ENCODE measurements around the gene DTX2.
"Not testable (repeated sequence)": the region's sequence is repeated elsewhere in the genome, so short reads cannot be mapped to it uniquely, and the experiment has no call there.

The DTX2 gene

GRCh38 chr7:76504351-76505167 is 43.0 kb downstream of the DTX2 start:
- H3K9me3 ChIP-seq (ENCODE audit: control insufficient read depth in 1 of 2, low read length in 2 of 2); H3K9ac ChIP-seq (ENCODE audit: low read depth in 1 of 2, low read length in 2 of 2); H3K4me1 ChIP-seq (ENCODE audit: control insufficient read depth in 1 of 2, insufficient read depth in 2 of 2, low read length in 2 of 2); H3K27ac ChIP-seq (ENCODE audit: low read depth, low read length); H3K27me3 ChIP-seq (ENCODE audit: control insufficient read depth in 1 of 2, insufficient read depth in 2 of 2, low read length in 2 of 2); H3K4me3 ChIP-seq (ENCODE audit: low read depth in 1 of 2, low read length in 2 of 2): not testable (repeated sequence)
- peaks cover 2 to 18% of the 10 kb centered on the region in 2 donors for H3K36me3 ChIP-seq (ENCODE audit: control insufficient read depth in 1 of 2, insufficient read depth in 2 of 2, low read length in 2 of 2)

GRCh38 chr7:76505168-76506080 is 43.9 kb downstream of the DTX2 start:
- Histone ChIP-seq H3K27ac (ENCODE audit: low read depth, low read length) (no peak overlapping the region), H3K9ac (ENCODE audit: low read depth in 1 of 2, low read length in 2 of 2) (no peak overlapping the region), H3K4me1 (ENCODE audit: control insufficient read depth in 1 of 2, insufficient read depth in 2 of 2, low read length in 2 of 2) (no peaks in the 10 kb centered on the region), H3K36me3 (ENCODE audit: control insufficient read depth in 1 of 2, insufficient read depth in 2 of 2, low read length in 2 of 2) (peaks cover 2 to 18% of the 10 kb centered on the region in 2 donors), H3K9me3 (ENCODE audit: control insufficient read depth in 1 of 2, low read length in 2 of 2) (no peaks in the 10 kb centered on the region), H3K4me3 (ENCODE audit: low read depth in 1 of 2, low read length in 2 of 2) (no peak overlapping the region), H3K27me3 (ENCODE audit: control insufficient read depth in 1 of 2, insufficient read depth in 2 of 2, low read length in 2 of 2) (no peaks in the 10 kb centered on the region)

GRCh38 chr7:76506081-76506440 is 44.6 kb downstream of the DTX2 start:
- H3K27me3 ChIP-seq (ENCODE audit: control insufficient read depth in 1 of 2, insufficient read depth in 2 of 2, low read length in 2 of 2) = no peaks in the 10 kb centered on the region
- no peaks in the 10 kb centered on the region for H3K4me1 ChIP-seq (ENCODE audit: control insufficient read depth in 1 of 2, insufficient read depth in 2 of 2, low read length in 2 of 2)

GRCh38 chr7:76506643-76507042 is 45.1 kb downstream of the DTX2 start:
- H3K9ac ChIP-seq (ENCODE audit: low read depth in 1 of 2, low read length in 2 of 2); H3K4me3 ChIP-seq (ENCODE audit: low read depth in 1 of 2, low read length in 2 of 2); H3K27ac ChIP-seq (ENCODE audit: low read depth, low read length); H3K9me3 ChIP-seq (ENCODE audit: control insufficient read depth in 1 of 2, low read length in 2 of 2); H3K27me3 ChIP-seq (ENCODE audit: control insufficient read depth in 1 of 2, insufficient read depth in 2 of 2, low read length in 2 of 2); H3K4me1 ChIP-seq (ENCODE audit: control insufficient read depth in 1 of 2, insufficient read depth in 2 of 2, low read length in 2 of 2): not testable (repeated sequence)
- peaks cover 2 to 18% of the 10 kb centered on the region in 2 donors for H3K36me3 ChIP-seq (ENCODE audit: control insufficient read depth in 1 of 2, insufficient read depth in 2 of 2, low read length in 2 of 2)

More at GRCh38 chr7:76506081-76506440, 44.6 kb downstream of the DTX2 start:
- Histone ChIP-seq H3K27ac (ENCODE audit: low read depth, low read length) (no peak overlapping the region), H3K4me3 (ENCODE audit: low read depth in 1 of 2, low read length in 2 of 2) (no peak overlapping the region), H3K9ac (ENCODE audit: low read depth in 1 of 2, low read length in 2 of 2) (no peak overlapping the region), H3K9me3 (ENCODE audit: control insufficient read depth in 1 of 2, low read length in 2 of 2) (no peaks in the 10 kb centered on the region), H3K36me3 (ENCODE audit: control insufficient read depth in 1 of 2, insufficient read depth in 2 of 2, low read length in 2 of 2) (peaks cover 2 to 18% of the 10 kb centered on the region in 2 donors)

- Histone ChIP-seq H3K4me1 (ENCODE audit: control insufficient read depth in 1 of 2, insufficient read depth in 2 of 2, low read length in 2 of 2) (peaks cover 3% of the 10 kb centered on the region in 2 donors), H3K36me3 (ENCODE audit: control insufficient read depth in 1 of 2, insufficient read depth in 2 of 2, low read length in 2 of 2) (peaks cover 2 to 12% of the 10 kb centered on the region in 2 donors)
These were observed 46.4 kb downstream of the DTX2 start for GRCh38 chr7:76507723-76508406.

DNA sequence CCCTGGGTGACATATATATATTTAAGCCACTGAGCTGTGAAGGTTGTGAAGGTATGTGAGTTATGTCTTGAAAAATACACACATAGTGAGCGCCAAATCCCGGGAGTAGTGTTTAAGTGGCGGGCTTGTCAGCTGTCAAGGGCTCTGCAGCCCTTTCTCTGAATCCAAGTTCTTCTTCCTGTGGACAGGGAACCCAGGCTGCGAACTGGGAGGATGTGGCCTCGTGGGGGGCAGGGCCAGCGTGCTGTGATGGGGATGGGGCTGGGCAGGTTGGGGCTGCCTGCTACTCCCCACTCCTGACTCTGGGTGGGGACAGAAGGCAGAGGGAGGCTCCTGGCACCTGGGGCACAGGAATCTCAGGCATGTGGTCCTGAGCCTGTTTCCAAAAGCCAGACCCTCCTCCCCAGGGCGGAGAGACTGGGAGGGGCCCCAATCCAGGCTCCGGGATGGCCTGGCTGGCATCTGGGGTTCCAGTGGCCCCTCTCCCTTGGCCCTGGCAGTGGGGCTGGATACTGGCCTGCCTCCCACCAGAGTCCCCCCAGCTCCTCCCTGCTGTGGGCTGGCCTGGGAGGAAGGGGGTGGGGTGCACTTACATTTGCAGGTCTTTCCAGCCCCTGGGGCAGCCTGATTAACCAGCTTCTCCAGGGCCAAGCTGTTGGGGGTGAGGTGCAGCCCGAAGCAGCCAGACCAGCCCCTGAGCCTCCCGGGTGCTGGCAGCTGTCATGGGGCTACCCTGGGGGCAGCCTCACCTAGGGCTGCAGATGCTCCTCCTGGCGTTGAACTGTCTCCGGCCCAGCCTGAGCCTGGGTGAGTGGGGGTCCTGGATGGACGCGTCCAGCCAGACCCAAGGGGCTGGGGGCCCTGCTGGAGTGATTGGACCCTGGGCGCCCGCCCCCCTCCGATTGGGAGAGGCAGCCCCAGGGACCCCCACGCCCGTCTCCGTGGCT is 48.7 kb downstream of the DTX2 start, which contains the start of gene UPK3B:
Gene UPK3B (plus strand): TSS at position 622 of the 947 bp plus-strand sequence. CDS start 101 bp downstream, at position 723.
- no peak within 1 kb of the TSS for H3K4me3 ChIP-seq (ENCODE audit: low read depth in 1 of 2, low read length in 2 of 2)
- peaks cover 9 to 10% of the 10 kb centered on the region in 2 donors for H3K4me1 ChIP-seq (ENCODE audit: control insufficient read depth in 1 of 2, insufficient read depth in 2 of 2, low read length in 2 of 2)
- H3K36me3 ChIP-seq (ENCODE audit: control insufficient read depth in 1 of 2, insufficient read depth in 2 of 2, low read length in 2 of 2) = peaks cover 2 to 9% of the 10 kb centered on the region in 2 donors
- H3K27me3 ChIP-seq (ENCODE audit: control insufficient read depth in 1 of 2, insufficient read depth in 2 of 2, low read length in 2 of 2) = no peaks in the 10 kb centered on the region
- no peaks in the 10 kb centered on the region for H3K9me3 ChIP-seq (ENCODE audit: control insufficient read depth in 1 of 2, low read length in 2 of 2)
- no peak within 1 kb of the TSS for H3K9ac ChIP-seq (ENCODE audit: low read depth in 1 of 2, low read length in 2 of 2)
- no peak within 1 kb of the TSS for H3K27ac ChIP-seq (ENCODE audit: low read depth, low read length)

More at GRCh38 chr7:76507723-76508406, 46.4 kb downstream of the DTX2 start:
- H3K4me3 ChIP-seq (ENCODE audit: low read depth in 1 of 2, low read length in 2 of 2) = no peak overlapping the region
- H3K9ac ChIP-seq (ENCODE audit: low read depth in 1 of 2, low read length in 2 of 2) = no peak overlapping the region
- H3K27ac ChIP-seq (ENCODE audit: low read depth, low read length) = no peak overlapping the region
- H3K27me3 ChIP-seq (ENCODE audit: control insufficient read depth in 1 of 2, insufficient read depth in 2 of 2, low read length in 2 of 2) = no peaks in the 10 kb centered on the region
- H3K9me3 ChIP-seq (ENCODE audit: control insufficient read depth in 1 of 2, low read length in 2 of 2) = no peaks in the 10 kb centered on the region

DNA sequence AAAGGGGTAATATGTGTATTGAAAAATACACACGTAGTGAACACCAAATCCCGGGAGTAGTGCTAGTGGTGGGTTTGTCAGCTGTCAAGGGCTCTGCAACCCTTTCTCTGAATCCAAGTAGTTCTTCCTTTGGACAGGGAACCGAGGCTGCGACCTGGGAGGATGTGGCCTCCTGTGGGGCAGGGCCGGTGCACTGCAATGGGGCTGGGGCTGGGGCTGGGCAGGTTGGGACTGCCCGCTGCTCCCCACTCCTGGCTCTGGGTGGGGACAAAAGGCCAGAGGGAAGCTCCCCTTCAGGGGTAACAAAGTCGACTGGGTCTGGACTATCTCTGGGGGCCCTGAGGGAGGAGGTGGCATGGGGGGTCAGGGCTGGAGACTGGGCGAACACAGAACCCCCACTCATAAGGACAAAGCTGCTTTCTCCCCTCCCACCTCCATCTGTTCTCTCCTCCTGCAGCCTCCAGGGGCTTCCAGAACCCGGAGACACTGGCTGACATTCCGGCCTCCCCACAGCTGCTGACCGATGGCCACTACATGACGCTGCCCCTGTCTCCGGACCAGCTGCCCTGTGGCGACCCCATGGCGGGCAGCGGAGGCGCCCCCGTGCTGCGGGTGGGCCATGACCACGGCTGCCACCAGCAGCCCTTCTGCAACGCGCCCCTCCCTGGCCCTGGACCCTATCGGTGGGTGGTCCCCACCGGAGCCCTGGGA is 49.8 kb downstream of the DTX2 start:
- H3K9ac ChIP-seq (ENCODE audit: low read depth in 1 of 2, low read length in 2 of 2); H3K4me1 ChIP-seq (ENCODE audit: control insufficient read depth in 1 of 2, insufficient read depth in 2 of 2, low read length in 2 of 2); H3K9me3 ChIP-seq (ENCODE audit: control insufficient read depth in 1 of 2, low read length in 2 of 2); H3K4me3 ChIP-seq (ENCODE audit: low read depth in 1 of 2, low read length in 2 of 2); H3K27ac ChIP-seq (ENCODE audit: low read depth, low read length); H3K27me3 ChIP-seq (ENCODE audit: control insufficient read depth in 1 of 2, insufficient read depth in 2 of 2, low read length in 2 of 2); H3K36me3 ChIP-seq (ENCODE audit: control insufficient read depth in 1 of 2, insufficient read depth in 2 of 2, low read length in 2 of 2): not testable (repeated sequence)

GRCh38 chr7:76511911-76512885 is 50.7 kb downstream of the DTX2 start:
- H3K27me3 ChIP-seq (ENCODE audit: control insufficient read depth in 1 of 2, insufficient read depth in 2 of 2, low read length in 2 of 2); H3K9me3 ChIP-seq (ENCODE audit: control insufficient read depth in 1 of 2, low read length in 2 of 2); H3K4me3 ChIP-seq (ENCODE audit: low read depth in 1 of 2, low read length in 2 of 2); H3K4me1 ChIP-seq (ENCODE audit: control insufficient read depth in 1 of 2, insufficient read depth in 2 of 2, low read length in 2 of 2); H3K36me3 ChIP-seq (ENCODE audit: control insufficient read depth in 1 of 2, insufficient read depth in 2 of 2, low read length in 2 of 2); H3K9ac ChIP-seq (ENCODE audit: low read depth in 1 of 2, low read length in 2 of 2); H3K27ac ChIP-seq (ENCODE audit: low read depth, low read length): not testable (repeated sequence)
